PFSK-1 (cell line): ENCODE data around the gene CEP85L.

Source experiments
- FOXP2 ChIP-seq: optimal IDR thresholded peaks from 2 replicates; pipeline ENCODE3; 2011; ENCODE audit warnings: borderline replicate concordance, control low read depth, inconsistent platforms; ENCODE audit not compliant: insufficient read depth; ENCODE audit errors: extremely low read length, extremely low read depth
- POLR2AphosphoS5 ChIP-seq: IDR thresholded peaks from 2 replicates; pipeline ENCODE4 v1.6.1; 2012; ENCODE audit warnings: low read depth, mild to moderate bottlenecking, control low read depth, low read length, moderate library complexity
- SIN3A ChIP-seq: IDR thresholded peaks from 2 replicates; pipeline ENCODE4 v1.6.1; 2012; ENCODE audit warnings: mild to moderate bottlenecking, low read length, moderate library complexity, borderline replicate concordance; ENCODE audit not compliant: insufficient read depth
- TAF1 ChIP-seq: IDR thresholded peaks from 2 replicates; pipeline ENCODE4 v1.6.1; 2012; ENCODE audit warnings: low read length, control low read depth, borderline replicate concordance; ENCODE audit not compliant: insufficient read depth
- TF ChIP-seq, protein P1 (sequence below), 2 experiments: IDR thresholded peaks; 2 replicates each; pipeline versions ENCODE4 v1.6.1 to v1.8.0; 2011 to 2012; ENCODE audit warnings: low read depth in 2 of 2, low read length in 2 of 2, control low read depth in 1 of 2, inconsistent platforms in 1 of 2, mild to moderate bottlenecking in 1 of 2, moderate library complexity in 1 of 2; ENCODE audit not compliant: insufficient read depth in 1 of 2

CEP85L gene

DNA sequence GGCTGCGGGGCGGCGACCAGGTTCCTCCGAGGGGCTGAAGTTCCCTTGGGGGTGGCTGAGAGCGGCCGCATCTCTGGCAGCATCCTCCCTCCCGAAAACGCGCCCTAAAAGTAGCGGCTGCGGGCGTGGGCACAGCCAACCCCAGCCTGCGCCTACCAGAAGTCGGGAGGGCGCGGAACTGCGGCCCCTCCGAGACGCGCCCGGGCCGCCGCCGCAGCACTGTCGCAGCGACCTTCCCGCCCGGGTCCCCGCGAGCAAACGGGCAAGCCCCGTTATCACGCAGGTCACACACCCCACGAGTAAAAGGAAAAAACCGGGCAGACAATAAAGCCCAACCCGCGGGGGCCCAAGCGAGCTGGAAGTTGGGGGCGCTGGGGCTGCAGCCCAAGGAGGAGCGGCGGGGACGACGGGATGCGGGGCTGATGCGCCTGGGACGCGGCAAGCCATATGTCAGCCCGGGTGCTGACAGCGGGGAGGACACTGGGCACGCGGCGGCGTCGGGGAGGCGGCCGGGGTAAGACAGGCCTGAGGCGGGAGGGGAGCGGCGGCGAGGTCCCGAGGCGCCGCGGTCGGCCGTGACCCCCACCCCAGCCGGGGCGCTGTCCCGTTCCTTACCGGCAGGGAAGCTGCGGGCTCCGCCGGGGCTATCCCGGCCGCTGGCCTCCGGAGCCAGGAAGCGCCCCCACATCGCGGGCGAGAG lies 659 bp downstream of the CEP85L start:
- TF ChIP-seq SIN3A: no peak
- TF ChIP-seq TAF1: 0 out of 2 replicates have a peak, but pooled peaks have one; percentile 38
- no peak for TF ChIP-seq POLR2AphosphoS5
- TF ChIP-seq FOXP2: peak; percentile 60
- TF ChIP-seq, protein P1, sequence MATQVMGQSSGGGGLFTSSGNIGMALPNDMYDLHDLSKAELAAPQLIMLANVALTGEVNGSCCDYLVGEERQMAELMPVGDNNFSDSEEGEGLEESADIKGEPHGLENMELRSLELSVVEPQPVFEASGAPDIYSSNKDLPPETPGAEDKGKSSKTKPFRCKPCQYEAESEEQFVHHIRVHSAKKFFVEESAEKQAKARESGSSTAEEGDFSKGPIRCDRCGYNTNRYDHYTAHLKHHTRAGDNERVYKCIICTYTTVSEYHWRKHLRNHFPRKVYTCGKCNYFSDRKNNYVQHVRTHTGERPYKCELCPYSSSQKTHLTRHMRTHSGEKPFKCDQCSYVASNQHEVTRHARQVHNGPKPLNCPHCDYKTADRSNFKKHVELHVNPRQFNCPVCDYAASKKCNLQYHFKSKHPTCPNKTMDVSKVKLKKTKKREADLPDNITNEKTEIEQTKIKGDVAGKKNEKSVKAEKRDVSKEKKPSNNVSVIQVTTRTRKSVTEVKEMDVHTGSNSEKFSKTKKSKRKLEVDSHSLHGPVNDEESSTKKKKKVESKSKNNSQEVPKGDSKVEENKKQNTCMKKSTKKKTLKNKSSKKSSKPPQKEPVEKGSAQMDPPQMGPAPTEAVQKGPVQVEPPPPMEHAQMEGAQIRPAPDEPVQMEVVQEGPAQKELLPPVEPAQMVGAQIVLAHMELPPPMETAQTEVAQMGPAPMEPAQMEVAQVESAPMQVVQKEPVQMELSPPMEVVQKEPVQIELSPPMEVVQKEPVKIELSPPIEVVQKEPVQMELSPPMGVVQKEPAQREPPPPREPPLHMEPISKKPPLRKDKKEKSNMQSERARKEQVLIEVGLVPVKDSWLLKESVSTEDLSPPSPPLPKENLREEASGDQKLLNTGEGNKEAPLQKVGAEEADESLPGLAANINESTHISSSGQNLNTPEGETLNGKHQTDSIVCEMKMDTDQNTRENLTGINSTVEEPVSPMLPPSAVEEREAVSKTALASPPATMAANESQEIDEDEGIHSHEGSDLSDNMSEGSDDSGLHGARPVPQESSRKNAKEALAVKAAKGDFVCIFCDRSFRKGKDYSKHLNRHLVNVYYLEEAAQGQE (IDR thresholded peaks at IDR 0.05; ENCODE audit: insufficient read depth in 1 of 2, low read depth in 2 of 2, low read length in 2 of 2): no peak; a peak in 1 of 4 replicates

DNA sequence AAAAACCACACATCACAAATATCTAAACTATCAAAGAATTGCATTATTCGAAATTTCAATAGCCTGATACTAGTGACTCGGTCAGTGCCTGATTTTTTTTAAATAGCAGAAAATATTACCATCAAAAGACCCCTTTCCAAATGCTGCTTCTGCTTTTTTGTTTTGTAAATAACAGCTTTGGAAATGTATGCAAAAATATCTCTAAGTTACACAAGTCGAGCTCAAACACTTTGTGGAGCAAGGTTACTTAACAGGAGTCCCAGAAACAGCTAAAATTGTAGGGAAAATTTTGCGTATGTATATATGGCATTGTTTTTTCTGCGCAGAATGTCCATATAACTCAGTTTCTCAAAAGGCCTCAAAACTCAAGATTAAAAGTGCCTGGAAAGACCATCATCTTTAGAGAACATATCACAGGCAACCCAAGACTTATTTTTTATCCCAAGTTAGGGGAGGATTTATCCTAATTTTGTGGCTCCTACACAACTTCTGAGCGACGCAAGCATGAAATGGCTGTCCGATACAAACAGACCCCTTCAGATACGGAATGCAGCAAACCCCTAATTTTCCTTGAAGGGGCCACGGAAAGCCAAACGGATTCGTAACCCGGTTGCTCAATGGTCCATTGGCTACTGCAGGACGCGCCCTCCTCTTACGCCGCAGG lies 1.3 kb downstream of the CEP85L start:
- TF ChIP-seq SIN3A: no peak
- TF ChIP-seq POLR2AphosphoS5: no peak
- TF ChIP-seq TAF1: no peak
- no peak for TF ChIP-seq FOXP2
- TF ChIP-seq, protein P1 (IDR thresholded peaks at IDR 0.05; ENCODE audit: insufficient read depth in 1 of 2, low read depth in 2 of 2, low read length in 2 of 2): no peak

DNA sequence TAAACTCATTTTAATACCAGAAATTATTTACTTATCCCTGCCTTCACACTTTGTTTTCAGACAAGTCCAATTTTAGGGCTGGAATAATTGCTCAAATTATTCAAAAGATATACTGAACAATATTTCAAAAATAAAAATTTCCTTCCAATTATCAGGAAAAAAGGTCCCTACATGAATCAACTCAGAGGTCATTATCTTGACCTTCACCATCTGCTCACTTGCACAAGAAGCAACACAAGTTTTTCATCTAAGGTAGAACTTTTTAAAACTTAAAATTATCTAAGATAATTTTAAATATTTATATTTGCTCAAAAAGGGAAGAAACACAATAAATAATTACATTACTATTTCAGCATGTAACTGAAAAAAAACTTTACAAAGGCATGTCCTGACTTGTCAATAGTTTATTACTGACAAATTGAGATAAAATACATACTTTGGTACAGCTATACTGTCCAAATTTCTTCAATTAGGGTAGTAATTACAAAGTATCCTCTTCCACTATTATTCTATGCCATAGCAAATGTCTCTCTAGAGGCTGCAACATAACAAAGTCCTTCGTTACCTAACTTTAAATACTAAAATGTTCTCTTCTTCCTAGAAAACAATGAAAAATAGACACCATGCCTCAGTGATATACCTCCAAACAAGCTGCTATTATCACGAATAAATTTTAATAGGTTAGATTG lies 2.4 kb downstream of the CEP85L start:
- TF ChIP-seq FOXP2: no peak
- no peak for TF ChIP-seq POLR2AphosphoS5
- TF ChIP-seq, protein P1 (IDR thresholded peaks at IDR 0.05; ENCODE audit: insufficient read depth in 1 of 2, low read depth in 2 of 2, low read length in 2 of 2): no peak

DNA sequence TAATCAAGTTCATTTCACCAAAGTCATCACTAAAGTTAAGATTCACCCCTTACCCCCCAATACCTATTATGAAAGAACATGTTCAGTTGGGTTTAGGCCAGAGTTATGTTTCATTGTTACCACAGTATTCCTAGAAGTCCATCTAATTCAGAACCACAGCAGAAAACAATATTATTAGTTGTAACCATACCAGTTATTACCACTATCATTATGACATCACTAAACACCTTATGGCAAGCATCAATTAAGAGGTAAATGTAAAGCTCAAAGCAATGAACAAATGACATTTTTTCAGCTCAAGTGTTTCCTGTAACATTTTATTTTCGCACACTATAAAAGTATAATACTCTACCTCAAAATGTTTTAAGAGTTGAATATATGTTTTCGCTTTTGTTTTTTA lies 4.4 kb downstream of the CEP85L start:
- TF ChIP-seq, protein P1 (IDR thresholded peaks at IDR 0.05; ENCODE audit: insufficient read depth in 1 of 2, low read depth in 2 of 2, low read length in 2 of 2): no peak
- TF ChIP-seq POLR2AphosphoS5 (no peak), TAF1 (no peak), SIN3A (no peak), FOXP2 (no peak)
